ENCODE results near the gene SHB. TPM values are rescaled to one million over a fixed set of nuclear protein-coding genes. Genes with fewer than 3 reads are reported as not detected.

Gene SHB
- total and polyA plus RNA-seq, 2 of the 8 experiments (the other 6 are each of a cell fraction or from before 2014, with no cell fraction given) = 4.1 to 12.6 TPM

- TF ChIP-seq CHD7 (IDR thresholded peaks at IDR 0.05; ENCODE audit: insufficient replicate concordance, low read length) (no peak), SIN3A (conservative IDR thresholded peaks at IDR 0.05 in 1 of 2, IDR thresholded peaks at IDR 0.05 in 1 of 2; ENCODE audit: low read depth in 1 of 2, low read length in 2 of 2) (no peak), KDM4A (IDR thresholded peaks at IDR 0.05; ENCODE audit: low read depth, low read length, severe bottlenecking) (no peak), KDM1A (IDR thresholded peaks at IDR 0.05; ENCODE audit: borderline replicate concordance, low read length) (no peak), RXRA (IDR thresholded peaks at IDR 0.05; ENCODE audit: insufficient read depth, low read depth, low read length) (no peak), SUZ12 (IDR thresholded peaks at IDR 0.05; ENCODE audit: low read length) (no peak), ZNF274 (IDR thresholded peaks at IDR 0.05; ENCODE audit: borderline replicate concordance, extremely low read depth, low read length) (no peak), JUND (IDR thresholded peaks at IDR 0.05; ENCODE audit: low read length) (no peak), TEAD4 (IDR thresholded peaks at IDR 0.05; ENCODE audit: low read depth, low read length) (no peak), TAF7 (optimal IDR thresholded peaks at IDR 0.05; ENCODE audit: borderline replicate concordance, low read depth, low read length) (no peak), CEBPB (IDR thresholded peaks at IDR 0.05; ENCODE audit: low read depth, low read length) (no peak), BACH1 (IDR thresholded peaks at IDR 0.05; ENCODE audit: low read length) (no peak)
Observed at GRCh38 chr9:37971108-37971459, 97.9 kb downstream of the SHB start (continued).
